AG10803 (cell line): ENCODE measurements around the gene NLRC3.

Experiments used
- DNase-seq: peaks from one replicate; pipeline ENCODE4 v3.0.0; 2010; ENCODE audit warnings: low read depth
- H3K4me3 ChIP-seq: 2 replicates; pipeline ENCODE4 v1.5.1; 2011; ENCODE audit warnings: mild to moderate bottlenecking, low read length, control low read depth
- TF ChIP-seq, protein P1 (sequence below): conservative IDR thresholded peaks from 2 replicates; pipeline ENCODE4 v1.5.1; 2011; ENCODE audit warnings: mild to moderate bottlenecking, low read length, control low read depth, inconsistent platforms

The NLRC3 gene

DNA sequence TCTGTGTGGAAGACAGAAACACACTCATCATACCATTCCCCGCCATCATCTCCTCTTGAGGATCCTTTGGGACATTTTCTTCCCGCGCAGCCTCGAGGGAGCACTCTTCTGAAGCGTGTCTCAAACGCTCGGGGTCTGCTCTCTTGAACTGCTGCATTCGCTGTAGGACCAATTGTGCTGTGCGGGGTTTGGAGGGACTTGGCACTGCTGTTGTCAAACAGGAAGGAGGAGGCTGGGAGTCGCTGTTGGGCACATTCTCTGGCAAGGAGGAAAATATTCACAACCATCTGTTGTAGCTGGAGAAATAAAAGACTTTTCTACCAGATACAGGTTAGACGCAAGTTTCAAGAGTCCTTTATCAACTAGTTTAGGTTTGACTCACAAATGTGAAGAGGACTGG lies 29.2 kb upstream of the NLRC3 start:
- no peak for DNase-seq
- TF ChIP-seq, protein P1, sequence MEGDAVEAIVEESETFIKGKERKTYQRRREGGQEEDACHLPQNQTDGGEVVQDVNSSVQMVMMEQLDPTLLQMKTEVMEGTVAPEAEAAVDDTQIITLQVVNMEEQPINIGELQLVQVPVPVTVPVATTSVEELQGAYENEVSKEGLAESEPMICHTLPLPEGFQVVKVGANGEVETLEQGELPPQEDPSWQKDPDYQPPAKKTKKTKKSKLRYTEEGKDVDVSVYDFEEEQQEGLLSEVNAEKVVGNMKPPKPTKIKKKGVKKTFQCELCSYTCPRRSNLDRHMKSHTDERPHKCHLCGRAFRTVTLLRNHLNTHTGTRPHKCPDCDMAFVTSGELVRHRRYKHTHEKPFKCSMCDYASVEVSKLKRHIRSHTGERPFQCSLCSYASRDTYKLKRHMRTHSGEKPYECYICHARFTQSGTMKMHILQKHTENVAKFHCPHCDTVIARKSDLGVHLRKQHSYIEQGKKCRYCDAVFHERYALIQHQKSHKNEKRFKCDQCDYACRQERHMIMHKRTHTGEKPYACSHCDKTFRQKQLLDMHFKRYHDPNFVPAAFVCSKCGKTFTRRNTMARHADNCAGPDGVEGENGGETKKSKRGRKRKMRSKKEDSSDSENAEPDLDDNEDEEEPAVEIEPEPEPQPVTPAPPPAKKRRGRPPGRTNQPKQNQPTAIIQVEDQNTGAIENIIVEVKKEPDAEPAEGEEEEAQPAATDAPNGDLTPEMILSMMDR: no peak
- H3K4me3 ChIP-seq: no peak overlapping the region

DNA sequence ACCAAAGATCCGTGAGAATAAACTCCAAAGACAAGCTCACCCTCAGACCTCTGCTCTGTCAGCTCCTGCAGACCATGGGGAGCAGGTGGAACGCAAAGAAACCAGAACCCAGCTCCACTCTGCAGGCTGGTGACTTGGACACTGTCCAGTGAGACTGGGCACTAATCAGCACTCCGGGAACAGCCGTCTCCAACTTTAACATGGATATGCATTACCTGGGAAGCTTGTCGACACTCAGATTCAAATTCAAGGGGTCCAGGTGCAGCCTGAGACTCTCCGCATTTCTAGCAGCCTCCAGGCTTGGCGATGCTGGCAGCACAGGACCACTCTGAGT lies 25.1 kb upstream of the NLRC3 start:
- no peak for DNase-seq
- TF ChIP-seq, protein P1: no peak
- H3K4me3 ChIP-seq: no peak overlapping the region

DNA sequence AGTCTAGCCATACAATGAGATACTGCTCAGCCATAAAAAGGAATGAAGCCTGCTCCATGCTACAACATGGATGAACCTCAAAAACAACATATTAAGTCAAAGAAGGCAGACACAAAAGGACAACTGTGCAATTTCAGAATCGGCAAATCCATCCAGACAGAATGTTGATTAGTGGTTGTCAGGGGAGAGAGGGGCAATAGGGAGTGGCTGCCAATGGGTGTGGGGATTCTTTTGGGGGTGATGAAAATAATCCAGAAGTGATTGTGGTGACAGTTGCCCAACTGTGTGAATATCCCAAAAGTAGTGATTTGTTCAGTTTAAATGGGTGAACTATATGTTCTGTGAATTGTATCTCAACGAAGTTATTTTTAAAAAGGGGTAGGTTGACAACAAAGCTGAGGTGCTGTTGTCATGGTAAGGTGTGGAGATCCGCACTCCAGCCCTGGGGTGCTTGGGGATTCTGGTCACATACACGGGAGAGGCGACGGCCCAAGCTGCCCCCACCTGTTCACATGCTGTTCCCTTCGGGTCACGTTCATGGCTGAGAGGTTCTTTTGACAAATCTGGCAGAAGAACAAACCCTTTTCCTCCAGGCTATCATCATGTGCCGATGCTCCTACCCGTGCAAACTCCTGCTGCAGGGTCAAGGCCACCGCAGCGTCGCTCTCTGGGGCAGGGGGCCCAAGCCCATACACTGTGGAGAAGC lies 24.6 kb upstream of the NLRC3 start:
- no peak for DNase-seq
- TF ChIP-seq, protein P1: no peak

DNA sequence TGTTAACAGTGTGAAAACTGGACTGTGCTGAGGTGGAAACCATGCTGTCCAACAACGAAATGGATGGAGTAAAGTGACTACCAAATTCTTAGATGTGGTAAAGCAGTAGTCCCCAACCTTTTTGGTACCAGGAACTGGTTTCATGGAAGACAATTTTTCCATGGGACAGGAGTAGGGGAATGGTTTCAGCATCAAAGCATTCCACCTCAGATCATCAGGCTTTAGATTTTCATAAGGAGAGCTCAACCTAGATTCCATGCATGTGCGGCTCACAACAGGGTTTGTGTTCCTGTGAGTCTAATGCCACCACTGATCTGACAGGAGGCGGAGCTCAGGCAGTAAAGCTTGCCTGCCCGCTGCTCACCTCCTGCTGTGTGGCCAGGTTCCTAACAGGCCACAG lies 22.7 kb upstream of the NLRC3 start:
- DNase-seq: no peak

More for the DNA sequence above, 24.6 kb upstream of the NLRC3 start:
- H3K4me3 ChIP-seq: no peak overlapping the region

DNA sequence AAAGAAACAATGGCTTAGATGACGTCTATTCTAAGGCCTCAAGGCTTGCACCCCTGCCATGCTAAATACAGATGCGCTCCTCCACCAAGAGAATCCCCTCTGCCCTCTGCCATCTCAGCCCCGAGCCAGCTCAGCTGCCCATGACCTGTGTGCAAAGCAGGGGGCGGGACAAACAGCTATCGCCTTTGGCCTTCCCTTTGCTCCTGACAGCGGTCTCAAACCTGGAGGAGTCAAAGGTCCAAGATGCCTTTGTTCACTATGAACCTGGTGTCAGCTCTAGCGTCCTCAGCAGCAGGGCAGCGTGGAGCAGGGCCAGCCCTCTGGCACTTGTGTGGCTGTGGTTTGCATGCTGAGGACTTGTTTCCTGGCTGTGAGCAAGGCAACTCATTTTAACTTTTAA lies 21.9 kb upstream of the NLRC3 start:
- no peak overlapping the region for H3K4me3 ChIP-seq
- DNase-seq: no peak
- TF ChIP-seq, protein P1: no peak

More for the DNA sequence above, 22.7 kb upstream of the NLRC3 start:
- TF ChIP-seq, protein P1: no peak
- H3K4me3 ChIP-seq: no peak overlapping the region

DNA sequence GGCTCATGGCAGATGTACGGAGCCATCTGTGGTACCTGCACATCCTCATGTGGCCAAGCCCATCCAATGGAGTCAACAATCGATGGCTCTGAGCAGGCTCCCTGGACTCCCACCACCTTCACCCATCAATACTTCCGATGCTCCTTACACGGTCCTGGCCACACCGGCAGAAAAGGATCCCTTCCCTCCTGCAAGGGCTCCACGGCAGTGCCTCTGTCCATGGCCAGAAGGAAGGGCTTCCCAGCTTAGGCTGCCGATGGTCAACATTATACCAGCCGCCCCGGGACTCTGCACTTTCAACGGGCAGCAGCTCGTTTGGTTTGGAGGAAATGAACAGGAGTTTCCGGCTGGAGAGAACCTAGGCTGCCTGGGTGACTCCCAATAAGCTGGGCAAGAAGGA lies 21.0 kb upstream of the NLRC3 start:
- DNase-seq: no peak
- TF ChIP-seq, protein P1: no peak
- no peak overlapping the region for H3K4me3 ChIP-seq

DNA sequence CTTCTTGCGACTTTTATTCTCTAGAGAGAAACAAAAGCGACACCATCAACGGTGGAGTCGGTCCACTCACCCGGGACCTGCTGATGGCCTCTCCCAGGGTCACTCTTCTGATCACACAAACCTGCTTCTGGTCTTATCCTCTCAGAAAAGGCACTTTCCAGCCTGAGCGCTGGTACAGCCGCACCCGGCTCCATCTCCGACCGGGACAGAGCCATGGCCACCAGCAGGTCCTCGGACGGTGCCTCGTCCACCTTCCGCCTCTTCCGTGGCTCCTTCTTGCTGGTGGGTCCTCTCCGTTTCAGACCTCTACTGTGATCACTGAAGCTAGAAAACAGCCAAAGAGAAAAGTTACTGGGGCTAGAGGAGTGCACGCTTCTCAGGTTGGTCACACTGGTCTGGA lies 20.5 kb upstream of the NLRC3 start:
- DNase-seq: no peak
- no peak overlapping the region for H3K4me3 ChIP-seq
- TF ChIP-seq, protein P1: no peak
